Aortic smooth muscle cell (primary cell): Measurements from ENCODE around the gene SLAMF8. TPM values are rescaled to one million over a fixed set of nuclear protein-coding genes. Genes with fewer than 3 reads are reported as not detected.

ENCODE experiments used
- total RNA-seq: library from RNA; depleted of rRNA; stranded (reverse); fragments of >200 nt; gene quantifications from 2 replicates; pipeline ENCODE4 v1.2.3, GENCODE V29; 2014

The SLAMF8 gene
- not detected in 2 replicates for total RNA-seq

GRCh38 chr1:159826441-159827101 is at the start of gene SLAMF8:
Gene SLAMF8, plus strand, starts transcription at chr1:159826873. Its CDS starts 26 bp downstream, at chr1:159826899.

GRCh38 chr1:159780583-159781582 is 45.8 kb upstream of the SLAMF8 start, which contains the start of gene DUSP23:
Gene DUSP23, plus strand, starts transcription at chr1:159780962. Its CDS starts 139 bp downstream, at chr1:159781101.

GRCh38 chr1:159802111-159802510 is 24.6 kb upstream of the SLAMF8 start, which contains the start of gene FCRL6:
Gene FCRL6, plus strand, starts transcription at chr1:159802360. Its CDS starts 65 bp downstream, at chr1:159802425.

GRCh38 chr1:159862557-159862956 is 35.9 kb downstream of the SLAMF8 start, which contains the start of gene VSIG8:
Gene VSIG8, minus strand, starts transcription at chr1:159862657. Its CDS starts 136 bp downstream, at chr1:159862521.

Other genes starting within 250 kb of the SLAMF8 start
- not detected in 2 replicates for gene APCS, start 239.0 kb upstream of the SLAMF8 start, total RNA-seq
- not detected in 2 replicates for gene CRP, start 112.3 kb upstream of the SLAMF8 start, total RNA-seq
- 19.6 and 20.9 TPM in 2 replicates for gene DUSP23, start 45.9 kb upstream of the SLAMF8 start, total RNA-seq
- gene FCRL6, start 24.5 kb upstream of the SLAMF8 start, total RNA-seq, result not detected in 2 replicates
- under 0.01 and 0.06 TPM in 2 replicates for gene VSIG8, start 35.8 kb downstream of the SLAMF8 start, total RNA-seq
- gene CFAP45, start 73.3 kb downstream of the SLAMF8 start, total RNA-seq, result 1.3 TPM in 2 replicates
- 412 and 468 TPM in 2 replicates for gene TAGLN2, start 98.6 kb downstream of the SLAMF8 start, total RNA-seq
- not detected in 2 replicates for gene IGSF9, start 118.7 kb downstream of the SLAMF8 start, total RNA-seq
- 0.44 and 1.2 TPM in 2 replicates for gene SLAMF9, start 127.4 kb downstream of the SLAMF8 start, total RNA-seq
- 5.3 and 6.1 TPM in 2 replicates for gene PIGM, start 205.1 kb downstream of the SLAMF8 start, total RNA-seq
- gene KCNJ10, start 243.3 kb downstream of the SLAMF8 start, total RNA-seq, result not detected in 2 replicates